Astrocyte of the spinal cord (primary cell): Measurements from ENCODE around the gene NFATC1.

ENCODE experiments used
- DNase-seq: peaks from one replicate; pipeline ENCODE4 v3.0.0; 2011; ENCODE audit warnings: low read depth, low spot score
- H3K4me3 ChIP-seq: 2 replicates; pipeline ENCODE4 v1.5.1; 2011; ENCODE audit warnings: low read depth, mild to moderate bottlenecking, low read length, moderate library complexity
- CTCF ChIP-seq: IDR thresholded peaks from 2 replicates; pipeline ENCODE4 v1.5.1; 2012; ENCODE audit warnings: low read depth, mild to moderate bottlenecking, low read length, inconsistent platforms
- in situ Hi-C: cut with HindIII; loops from 2 replicates; pipeline ENCODE4 v1.10.0; 2017; ENCODE audit warnings: low sequenced_read_pairs

The NFATC1 gene

GRCh38 chr18:79395761-79396404 lies at the start of gene NFATC1:
Gene NFATC1 (plus strand): TSS chr18:79395930. CDS start chr18:79396225, 295 bp downstream.
- in situ Hi-C loops = no loop called here
- DNase-seq = peak; percentile 65
- no peak for TF ChIP-seq CTCF
- H3K4me3 ChIP-seq = peak within 1 kb of the TSS; percentile 31

- in situ Hi-C loops = no loop called here
- H3K4me3 ChIP-seq = no peak overlapping the region
- no peak for DNase-seq
- no peak for TF ChIP-seq CTCF
These were observed 49.7 kb upstream of the NFATC1 start for GRCh38 chr18:79345981-79346380.

GRCh38 chr18:79348066-79348465 lies 47.7 kb upstream of the NFATC1 start:
- TF ChIP-seq CTCF = no peak
- no peak overlapping the region for H3K4me3 ChIP-seq
- peak; percentile 47 for DNase-seq
- in situ Hi-C loops = no loop called here

- no peak for DNase-seq
- TF ChIP-seq CTCF = no peak
- in situ Hi-C loops = no loop called here
These were observed 43.3 kb upstream of the NFATC1 start for GRCh38 chr18:79352432-79352831.

GRCh38 chr18:79353267-79353666 lies 42.5 kb upstream of the NFATC1 start:
- no peak overlapping the region for H3K4me3 ChIP-seq
- in situ Hi-C loops = no loop called here
- TF ChIP-seq CTCF = peak; percentile 41
- DNase-seq = no peak

More at GRCh38 chr18:79352432-79352831, 43.3 kb upstream of the NFATC1 start:
- H3K4me3 ChIP-seq = no peak overlapping the region

- no peak for DNase-seq
- in situ Hi-C loops = no loop called here
These were observed 41.4 kb upstream of the NFATC1 start for GRCh38 chr18:79354350-79354749.

More at GRCh38 chr18:79354350-79354749, 41.4 kb upstream of the NFATC1 start:
- H3K4me3 ChIP-seq = no peak overlapping the region
- TF ChIP-seq CTCF = no peak
